Stimulated activated CD4-positive, alpha-beta T cell treated with anti-CD3 and anti-CD28 coated beads, Interleukin-15, amount 100 ng/mL, for 1 hour (primary cell): Measurements from ENCODE around the gene ADSL.
"Not testable (repeated sequence)": the region's sequence is repeated elsewhere in the genome, so short reads cannot be mapped to it uniquely, and the experiment has no call there.

Experiments
- DNase-seq, 2 donors: peaks; one replicate each; pipeline ENCODE4 v3.0.0-alpha.2; 2020; ENCODE audit warnings: low read depth in 1 of 2, low spot score in 1 of 2

ADSL gene

DNA sequence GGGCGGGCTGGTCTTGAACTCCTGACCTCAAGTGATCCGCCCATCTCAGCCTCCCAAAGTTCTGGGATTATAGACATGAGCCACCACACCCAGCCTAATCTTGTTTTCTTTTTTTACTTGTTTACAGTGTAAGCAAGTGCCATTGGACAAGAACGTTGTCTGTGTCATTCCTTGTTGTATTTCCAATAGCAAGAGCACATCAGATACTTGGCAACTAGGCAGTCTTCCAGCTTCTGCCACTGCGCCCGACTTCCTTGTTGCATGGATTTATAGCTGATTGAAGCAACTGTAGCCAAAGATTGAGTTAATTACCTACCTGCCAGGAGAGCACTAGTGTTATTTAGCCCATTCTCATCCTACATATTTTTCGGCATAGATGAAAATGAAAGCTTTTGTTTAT, 21.0 kb downstream of the ADSL start:
- DNase-seq, result no peak

- DNase-seq, result no peak
Measured at GRCh38 chr22:40368016-40368415, 21.7 kb downstream of the ADSL start.

- DNase-seq, result no peak
Measured at GRCh38 chr22:40368836-40369235, 22.5 kb downstream of the ADSL start.

- DNase-seq, result no peak
Measured at GRCh38 chr22:40374567-40374966, 28.3 kb downstream of the ADSL start.

GRCh38 chr22:40376149-40376548, 29.8 kb downstream of the ADSL start:
- DNase-seq, result no peak

DNA sequence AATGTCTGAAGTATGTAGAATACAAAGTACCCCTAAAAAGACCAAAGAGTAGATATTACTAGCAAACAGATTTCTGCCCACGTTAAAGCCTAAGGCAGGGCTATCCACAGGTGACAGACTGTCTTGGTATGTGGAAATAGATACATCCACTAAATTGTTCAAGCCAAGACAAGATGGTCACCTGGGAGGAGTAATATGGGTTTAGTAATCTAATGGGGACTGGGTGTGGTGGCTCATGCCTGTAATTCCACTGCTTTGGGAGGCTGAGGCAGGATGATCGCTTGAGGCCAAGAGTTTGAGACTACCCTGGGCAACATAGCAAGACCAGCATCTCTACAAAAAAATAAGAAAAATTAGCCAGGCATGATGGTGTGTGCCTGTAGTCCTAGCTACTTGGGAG, 31.6 kb downstream of the ADSL start:
- no peak for DNase-seq

DNA sequence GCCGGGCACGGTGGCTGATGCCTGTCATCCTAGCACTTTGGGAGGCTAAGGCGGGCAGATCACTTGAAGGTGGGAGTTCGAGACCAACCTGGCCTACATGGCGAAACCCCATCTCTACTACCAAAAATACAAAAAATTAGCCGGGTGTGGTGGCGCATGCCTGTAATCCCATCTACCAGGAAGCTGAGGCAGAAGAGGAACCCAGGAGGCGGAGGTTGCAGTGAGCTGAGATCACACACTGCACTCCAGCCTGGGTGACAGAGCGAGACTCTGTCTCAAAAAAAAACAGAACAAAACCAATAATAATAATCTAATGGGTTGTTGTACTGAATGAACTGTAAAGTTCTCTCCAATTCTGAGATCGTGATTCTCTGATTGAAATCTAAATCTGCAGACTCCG, 32.1 kb downstream of the ADSL start:
- not testable (repeated sequence) for DNase-seq

DNA sequence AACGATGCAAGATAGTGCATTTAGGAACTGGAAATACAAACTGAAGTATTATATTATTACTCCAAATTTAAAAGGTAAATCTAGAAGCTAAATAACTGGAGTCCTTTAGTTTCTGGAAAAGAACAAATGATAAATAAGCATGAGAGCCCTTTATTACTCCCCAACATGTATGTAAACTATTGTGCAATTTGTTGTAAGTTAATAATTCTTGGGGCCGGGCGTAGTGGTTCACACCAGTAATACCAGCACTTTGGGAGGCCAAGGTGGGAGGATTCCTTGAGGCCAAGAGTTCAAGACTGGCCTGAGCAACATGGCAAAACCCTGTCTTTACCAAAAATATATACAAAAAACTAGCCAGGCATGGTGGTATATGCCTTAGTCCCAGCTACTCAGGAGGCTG, 35.2 kb downstream of the ADSL start:
- DNase-seq, result no peak

DNA sequence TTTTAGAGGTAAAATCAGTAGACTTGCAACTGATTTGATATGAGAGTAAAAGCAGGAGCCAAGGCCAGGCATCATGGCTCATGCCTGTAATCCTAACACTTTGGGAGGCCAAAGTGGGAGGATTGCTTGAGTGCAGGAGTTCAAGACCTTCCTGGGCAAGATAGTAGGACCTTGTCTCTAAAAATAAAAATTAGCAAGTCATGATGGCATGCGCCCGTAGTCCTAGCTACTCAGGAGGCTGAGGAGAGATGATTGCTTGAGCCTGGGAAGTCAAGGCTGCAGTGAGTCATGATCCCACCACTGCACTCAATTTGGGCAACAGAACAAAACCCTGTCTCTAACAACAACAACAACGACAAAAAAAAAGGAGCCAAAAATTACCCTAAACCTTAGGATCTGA, 37.6 kb downstream of the ADSL start:
- no peak for DNase-seq

DNA sequence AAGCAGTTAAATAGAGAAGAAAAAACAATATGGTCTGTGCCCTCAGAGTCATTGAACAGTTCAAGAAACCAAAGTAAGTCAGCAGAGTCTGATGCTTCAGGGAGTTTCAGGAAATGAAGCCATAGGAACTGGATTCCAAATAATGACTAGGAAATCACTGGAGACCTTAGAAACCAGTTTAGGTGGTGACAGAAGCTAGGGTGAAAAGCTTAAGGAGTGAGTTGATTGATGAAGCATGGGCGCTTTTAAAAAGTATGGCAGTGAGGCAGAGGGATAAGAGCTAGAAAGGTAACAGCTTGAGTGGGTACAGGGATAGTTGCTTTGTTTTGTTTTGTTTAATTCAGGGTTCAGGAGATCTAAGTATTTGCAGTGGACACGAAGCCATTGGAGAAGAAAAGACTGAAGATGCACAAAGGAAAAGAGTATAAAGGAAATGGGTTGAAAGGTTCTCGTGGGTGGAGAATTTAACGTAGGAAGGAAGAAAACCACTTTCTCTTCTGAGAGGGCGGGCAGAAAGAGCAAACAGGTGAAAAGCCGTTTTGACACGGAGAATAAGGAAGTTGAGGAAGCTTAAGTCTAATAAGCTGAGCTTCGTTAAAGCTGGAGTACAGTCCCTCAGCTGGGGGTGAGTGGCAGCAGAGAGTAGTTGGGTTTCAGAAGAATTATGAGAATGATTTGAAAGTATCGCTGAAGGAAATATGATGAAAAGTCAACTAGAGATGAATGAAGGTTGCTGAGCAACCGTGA, 38.9 kb downstream of the ADSL start:
- DNase-seq, result no peak

DNA sequence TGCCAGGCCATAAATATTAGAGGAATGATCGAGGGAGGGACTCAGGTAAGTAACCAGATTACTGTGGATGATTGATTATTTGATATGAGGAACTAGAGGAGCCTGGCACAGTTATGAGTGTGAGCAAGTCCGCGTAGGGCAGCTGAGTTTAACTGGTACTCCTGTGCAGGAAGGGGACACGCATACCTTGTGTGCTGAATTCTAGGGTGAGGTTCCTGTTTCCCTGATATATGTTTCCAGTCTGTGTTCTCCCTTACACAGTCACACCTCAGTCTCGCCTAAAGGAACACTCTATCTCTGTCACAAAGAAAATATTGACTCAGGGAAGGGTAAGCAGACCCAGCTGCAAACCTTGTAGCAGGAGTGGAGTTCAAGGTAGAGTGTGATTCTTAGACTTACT, 41.4 kb downstream of the ADSL start:
- DNase-seq, result no peak

GRCh38 chr22:40388231-40388630, 41.9 kb downstream of the ADSL start:
- DNase-seq, result no peak

DNA sequence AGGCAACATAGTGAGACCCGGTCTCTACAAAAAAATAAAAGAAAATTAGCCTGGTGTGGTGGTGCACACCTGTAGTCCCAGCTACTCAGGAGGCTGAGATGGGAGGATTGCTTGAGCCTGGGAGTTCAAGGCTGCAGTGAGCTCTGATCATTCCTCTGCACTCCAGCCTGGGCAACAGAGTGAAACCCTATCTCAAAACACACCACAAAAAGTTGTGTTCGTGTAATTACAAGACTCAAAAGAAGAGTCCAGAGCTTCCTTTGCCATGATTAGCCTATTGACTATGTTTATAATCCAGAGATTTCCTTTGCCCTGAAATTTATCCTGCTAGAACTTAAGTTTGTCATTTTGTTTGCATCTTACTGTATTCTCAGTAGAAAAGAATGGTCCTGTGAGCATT, 45.1 kb downstream of the ADSL start:
- DNase-seq, result no peak

DNA sequence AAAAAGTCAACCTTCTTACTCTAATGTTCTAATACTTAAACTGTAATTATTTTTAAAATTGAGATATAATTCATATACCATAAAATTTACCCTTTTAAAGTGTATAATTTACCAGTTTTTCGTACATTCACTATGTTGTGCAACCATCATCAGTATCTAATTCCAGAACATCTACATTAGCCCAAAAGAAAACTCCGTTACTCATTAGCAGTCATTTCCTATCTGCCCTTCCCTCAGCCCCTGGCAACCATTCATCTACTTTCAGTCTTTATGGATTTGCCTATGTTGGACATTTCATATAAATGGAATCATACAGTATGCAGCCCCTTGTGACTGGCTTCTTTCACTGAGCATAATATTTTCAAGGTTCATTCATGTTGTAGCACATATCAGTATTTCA, 46.3 kb downstream of the ADSL start:
- DNase-seq, result no peak

GRCh38 chr22:40394607-40395006, 48.3 kb downstream of the ADSL start:
- DNase-seq, result no peak

- no peak for DNase-seq
Measured at GRCh38 chr22:40395607-40396006, 49.3 kb downstream of the ADSL start.

- no peak for DNase-seq
Measured at GRCh38 chr22:40396882-40397281, 50.6 kb downstream of the ADSL start.

DNA sequence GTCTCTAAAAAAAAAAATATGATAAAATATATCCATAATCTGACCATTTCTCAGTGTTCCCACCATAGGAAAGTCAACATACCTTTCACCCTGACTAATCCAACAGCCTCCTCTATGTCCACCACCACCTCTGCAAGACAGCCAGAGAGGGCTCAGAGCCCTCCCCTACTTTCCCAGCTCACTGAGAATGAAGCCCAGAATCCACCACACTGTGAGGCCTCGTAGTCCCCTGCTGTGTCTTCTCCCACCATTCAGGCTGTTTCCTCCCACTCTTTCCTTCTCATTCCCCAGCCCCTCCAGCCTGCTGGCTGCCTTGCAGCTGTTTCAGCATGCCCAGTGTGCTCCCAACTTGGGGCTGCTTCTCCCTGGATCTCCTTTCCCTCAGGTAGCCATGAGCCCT, 51.1 kb downstream of the ADSL start:
- DNase-seq, result no peak

DNA sequence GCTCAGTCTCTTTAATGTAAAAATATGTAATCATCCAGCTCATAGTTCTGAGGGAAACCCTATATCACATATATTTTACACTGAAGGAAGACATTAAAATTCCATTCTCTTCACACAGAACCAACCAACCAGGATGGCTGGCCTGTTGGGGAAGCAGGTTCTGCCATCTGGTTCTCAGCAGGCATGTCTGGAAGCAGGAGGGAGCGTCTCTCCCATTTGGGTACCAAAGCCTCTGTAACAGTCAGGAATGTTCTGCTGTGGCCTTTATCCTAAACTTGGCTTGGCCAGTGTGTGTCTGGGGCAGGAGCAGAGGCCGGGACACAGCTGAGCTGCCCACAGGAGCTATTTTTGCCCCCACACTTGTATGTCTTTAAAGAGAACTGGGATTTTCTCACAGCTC, 53.3 kb downstream of the ADSL start:
- DNase-seq, result no peak

DNA sequence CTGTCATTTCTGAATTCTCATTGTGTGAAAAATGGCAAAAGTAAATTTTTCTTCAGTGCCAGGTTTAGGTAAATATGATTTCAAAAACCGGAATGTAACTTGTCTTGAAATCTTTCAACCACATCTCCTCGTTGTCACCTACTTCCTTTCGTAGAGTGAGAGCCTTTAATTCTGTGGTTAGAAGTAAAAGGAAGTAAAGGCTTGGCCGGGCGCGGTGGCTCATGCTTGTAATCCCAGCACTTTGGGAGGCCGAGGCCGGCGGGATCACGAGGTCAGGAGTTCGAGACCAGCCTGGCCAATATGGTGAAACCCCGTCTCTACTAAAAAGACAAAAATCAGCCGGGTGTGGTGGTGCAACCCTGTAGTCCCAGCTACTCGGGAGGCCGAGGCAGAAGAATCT, 53.9 kb downstream of the ADSL start:
- DNase-seq, result no peak

DNA sequence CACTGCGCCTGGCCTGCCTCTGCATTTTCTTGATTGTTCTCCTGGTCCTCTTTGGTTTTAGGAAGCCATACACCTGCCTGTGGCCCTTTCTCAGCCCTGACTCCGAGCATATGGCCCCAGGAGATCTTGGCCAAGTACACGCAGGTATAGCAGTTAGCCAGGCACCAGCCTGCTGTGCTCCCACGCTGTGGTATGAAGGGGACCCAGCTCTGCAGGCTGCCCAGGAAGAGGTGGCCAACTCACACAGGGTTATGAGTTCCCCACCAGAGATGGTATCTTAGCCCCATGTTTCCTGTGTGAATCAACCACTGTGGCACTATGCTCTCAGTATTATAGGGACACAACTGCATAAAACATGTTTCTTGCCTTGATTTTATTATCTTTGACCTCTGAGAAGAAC, 55.2 kb downstream of the ADSL start:
- peak in 1 of 2 donors; percentile 23 for DNase-seq

DNA sequence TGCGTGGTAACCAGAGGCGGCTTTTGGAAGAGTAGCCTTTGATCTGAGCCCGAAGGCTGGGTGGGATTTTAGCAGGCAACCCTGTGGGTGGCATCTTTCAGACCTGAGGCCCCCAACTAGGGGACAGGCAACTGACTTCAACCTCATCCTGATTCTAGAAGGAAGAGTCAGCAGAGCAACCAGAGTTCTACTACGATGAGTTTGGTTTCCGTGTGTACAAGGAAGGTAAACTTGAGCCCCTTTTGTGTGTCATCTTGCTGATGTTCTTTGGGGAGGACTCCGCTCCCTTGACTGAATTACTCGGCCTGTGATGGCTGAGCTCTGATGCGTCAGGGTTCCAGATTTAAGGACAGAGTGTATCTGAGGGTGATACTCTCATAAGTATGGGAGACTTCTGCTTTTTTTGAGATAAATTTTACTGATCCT, 55.7 kb downstream of the ADSL start:
- DNase-seq, result no peak

DNA sequence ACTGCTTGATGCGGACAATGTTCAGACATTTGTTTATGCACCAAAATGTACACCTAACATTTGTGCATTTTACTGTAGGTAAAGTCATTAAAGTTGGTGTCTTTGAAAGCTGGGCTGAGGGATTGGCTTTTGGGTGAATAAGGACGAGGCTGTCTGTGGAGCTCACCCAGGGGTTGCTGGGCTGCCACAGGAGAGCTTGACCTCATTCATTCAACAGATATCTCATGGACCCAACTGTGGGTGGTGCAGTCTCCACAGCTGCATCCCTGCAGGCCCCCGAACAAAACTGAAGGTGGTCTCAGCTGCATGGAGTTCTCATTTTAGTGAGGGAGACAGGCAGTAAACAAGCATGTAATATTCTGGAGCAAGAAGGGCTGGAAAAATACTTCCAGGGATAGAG, 56.8 kb downstream of the ADSL start:
- DNase-seq, result no peak

GRCh38 chr22:40403651-40404050, 57.4 kb downstream of the ADSL start:
- DNase-seq, result no peak
